Astrocyte (in vitro differentiated cells and primary cell): Measurements from ENCODE around the gene ZC3H15. TPM values are rescaled to one million over a fixed set of nuclear protein-coding genes. Genes with fewer than 3 reads are reported as not detected.

Experiments
- DNase-seq: peaks from one replicate; pipeline ENCODE4 v3.0.0-alpha.2; 2010; ENCODE audit warnings: low read depth
- FAIRE-seq: peaks from 2 replicates; lab custom pipeline; 2011; peaks lifted over from hg19 to GRCh38; lab: Jason Lieb, UNC
- H2AFZ ChIP-seq: 2 replicates; pipeline ENCODE4 v1.6.0; 2012; ENCODE audit warnings: low read depth, low read length, inconsistent platforms
- H3K27ac ChIP-seq: 2 replicates; pipeline ENCODE4 v1.5.1; 2011; ENCODE audit warnings: low read depth, low read length, inconsistent platforms
- H3K27me3 ChIP-seq: 2 replicates; pipeline ENCODE4 v1.6.0; 2011; ENCODE audit warnings: low read length, inconsistent platforms; ENCODE audit not compliant: insufficient read depth
- H3K36me3 ChIP-seq: 2 replicates; pipeline ENCODE4 v1.5.1; 2011; ENCODE audit warnings: low read length, inconsistent platforms; ENCODE audit not compliant: insufficient read depth
- H3K4me1 ChIP-seq: 2 replicates; pipeline ENCODE4 v1.5.1; 2011; ENCODE audit warnings: low read length, inconsistent platforms; ENCODE audit not compliant: insufficient read depth
- H3K4me2 ChIP-seq: 2 replicates; pipeline ENCODE4 v1.6.0; 2012; ENCODE audit warnings: low read length, inconsistent platforms
- H3K4me3 ChIP-seq: 2 replicates; pipeline ENCODE4 v1.5.1; 2011; ENCODE audit warnings: low read depth, mild to moderate bottlenecking, low read length, inconsistent platforms; ENCODE audit not compliant: insufficient read depth
- H3K79me2 ChIP-seq: 2 replicates; pipeline ENCODE4 v1.6.0; 2012; ENCODE audit warnings: mild to moderate bottlenecking, low read length, inconsistent platforms; ENCODE audit not compliant: insufficient read depth
- H3K9ac ChIP-seq: 2 replicates; pipeline ENCODE4 v1.6.0; 2012; ENCODE audit warnings: mild to moderate bottlenecking, low read length, inconsistent platforms
- H3K9me3 ChIP-seq: 2 replicates; pipeline ENCODE4 v1.5.1; 2012; ENCODE audit warnings: low read depth, mild to moderate bottlenecking, low read length, inconsistent platforms; ENCODE audit not compliant: insufficient read depth
- H4K20me1 ChIP-seq: 2 replicates; pipeline ENCODE4 v1.6.0; 2012; ENCODE audit warnings: low read length, inconsistent platforms; ENCODE audit not compliant: insufficient read depth
- H3K27ac Mint-ChIP-seq: one replicate; pipeline ENCODE4 v1.8.0; 2021; ENCODE audit warnings: mild to moderate bottlenecking, mixed read lengths; ENCODE audit not compliant: unreplicated experiment
- H3K27me3 Mint-ChIP-seq: one replicate; pipeline ENCODE4 v1.8.0; 2021; ENCODE audit warnings: low read depth, mixed read lengths; ENCODE audit not compliant: unreplicated experiment
- H3K36me3 Mint-ChIP-seq: one replicate; pipeline ENCODE4 v1.8.0; 2021; ENCODE audit warnings: low read depth, mixed read lengths; ENCODE audit not compliant: unreplicated experiment
- H3K4me1 Mint-ChIP-seq: one replicate; pipeline ENCODE4 v1.8.0; 2021; ENCODE audit warnings: low read depth, mixed read lengths; ENCODE audit not compliant: unreplicated experiment
- H3K4me3 Mint-ChIP-seq: one replicate; pipeline ENCODE4 v1.8.0; 2021; ENCODE audit warnings: mild to moderate bottlenecking, moderate library complexity, mixed read lengths; ENCODE audit not compliant: unreplicated experiment
- H3K9me3 Mint-ChIP-seq: one replicate; pipeline ENCODE4 v1.8.0; 2021; ENCODE audit warnings: mild to moderate bottlenecking, mixed read lengths; ENCODE audit not compliant: unreplicated experiment
- CTCF ChIP-seq: IDR thresholded peaks from 2 replicates; pipeline ENCODE4 v1.5.1; 2011; ENCODE audit warnings: low read depth, mild to moderate bottlenecking, inconsistent platforms, low read length, moderate library complexity; ENCODE audit not compliant: insufficient read depth
- EZH2 ChIP-seq: IDR thresholded peaks from 2 replicates; pipeline ENCODE4 v1.6.1; 2012; ENCODE audit warnings: mild to moderate bottlenecking, low read length, inconsistent platforms; ENCODE audit not compliant: insufficient read depth
- total RNA-seq: library from RNA; stranded (reverse); gene quantifications from 2 replicates; pipeline ENCODE4 v1.2.1, GENCODE V29; 2021

ZC3H15 gene
- total RNA-seq, 1 donor from 2014 or later, result 76.4 TPM

- Histone ChIP-seq H3K9me3 (no peaks in the 10 kb centered on the region), H3K4me1 (peaks cover 19% of the 10 kb centered on the region), H3K27me3 (no peaks in the 10 kb centered on the region), H3K79me2 (no peaks in the 10 kb centered on the region), H3K4me3 (no peak overlapping the region), H3K27ac (no peak overlapping the region), H3K4me2 (no peak overlapping the region), H3K36me3 (no peaks in the 10 kb centered on the region), H4K20me1 (no peaks in the 10 kb centered on the region), H3K9ac (no peak overlapping the region), H2AFZ (no peak overlapping the region)
- TF ChIP-seq CTCF, result no peak
- no peak for TF ChIP-seq EZH2
- no peak overlapping the region for H3K4me3 Mint-ChIP-seq
- FAIRE-seq, result no peak
- H3K4me1 Mint-ChIP-seq, result peaks cover 37% of the 10 kb centered on the region
- H3K9me3 Mint-ChIP-seq, result peaks cover 4% of the 10 kb centered on the region
- H3K27ac Mint-ChIP-seq, result no peak overlapping the region
- H3K36me3 Mint-ChIP-seq, result no peaks in the 10 kb centered on the region
- no peaks in the 10 kb centered on the region for H3K27me3 Mint-ChIP-seq
- DNase-seq, result no peak
These were observed 47.7 kb downstream of the ZC3H15 start for GRCh38 chr2:186533717-186534116.

GRCh38 chr2:186534406-186534805, 48.3 kb downstream of the ZC3H15 start:
- peaks cover 4% of the 10 kb centered on the region for H3K9me3 Mint-ChIP-seq
- DNase-seq (no peak), FAIRE-seq (no peak)
- peaks cover 19% of the 10 kb centered on the region for H3K4me1 ChIP-seq
- H2AFZ ChIP-seq, result no peak overlapping the region
- H3K4me2 ChIP-seq, result no peak overlapping the region
- H3K4me3 ChIP-seq, result no peak overlapping the region
- H3K36me3 ChIP-seq, result no peaks in the 10 kb centered on the region
- no peaks in the 10 kb centered on the region for H3K27me3 ChIP-seq
- H3K9me3 ChIP-seq, result no peaks in the 10 kb centered on the region
- H4K20me1 ChIP-seq, result no peaks in the 10 kb centered on the region
- H3K27ac ChIP-seq, result no peak overlapping the region
- H3K79me2 ChIP-seq, result no peaks in the 10 kb centered on the region
- H3K9ac ChIP-seq, result no peak overlapping the region
- no peak overlapping the region for H3K4me3 Mint-ChIP-seq
- H3K4me1 Mint-ChIP-seq, result peaks cover 37% of the 10 kb centered on the region
- H3K27ac Mint-ChIP-seq, result no peak overlapping the region
- no peak for TF ChIP-seq EZH2
- TF ChIP-seq CTCF, result no peak
- H3K36me3 Mint-ChIP-seq, result no peaks in the 10 kb centered on the region
- H3K27me3 Mint-ChIP-seq, result no peaks in the 10 kb centered on the region

GRCh38 chr2:186535861-186536260, 49.8 kb downstream of the ZC3H15 start:
- Histone ChIP-seq H3K4me2 (no peak overlapping the region), H3K4me3 (no peak overlapping the region), H3K79me2 (no peaks in the 10 kb centered on the region), H3K27ac (no peak overlapping the region), H3K27me3 (no peaks in the 10 kb centered on the region), H2AFZ (no peak overlapping the region), H3K9ac (no peak overlapping the region), H3K4me1 (peaks cover 17% of the 10 kb centered on the region), H3K36me3 (no peaks in the 10 kb centered on the region), H3K9me3 (no peaks in the 10 kb centered on the region), H4K20me1 (no peaks in the 10 kb centered on the region)
- no peak for FAIRE-seq
- no peak overlapping the region for H3K27ac Mint-ChIP-seq
- TF ChIP-seq EZH2 (no peak), CTCF (no peak)
- H3K4me3 Mint-ChIP-seq, result no peak overlapping the region
- H3K9me3 Mint-ChIP-seq, result peaks cover 4% of the 10 kb centered on the region
- H3K4me1 Mint-ChIP-seq, result peaks cover 43% of the 10 kb centered on the region
- H3K27me3 Mint-ChIP-seq, result no peaks in the 10 kb centered on the region
- no peak for DNase-seq
- H3K36me3 Mint-ChIP-seq, result no peaks in the 10 kb centered on the region
